ENCODE data around the gene MAGEB16.

MAGEB16 gene

GRCh38 chrX:35798042-35798441 lies at the start of gene MAGEB16:
Gene MAGEB16, plus strand, starts transcription at chrX:35798342. Its CDS starts 3,855 bp downstream, at chrX:35802197.
- DNase-seq (ENCODE audit: low read depth in 2 of 2): no peak

DNA sequence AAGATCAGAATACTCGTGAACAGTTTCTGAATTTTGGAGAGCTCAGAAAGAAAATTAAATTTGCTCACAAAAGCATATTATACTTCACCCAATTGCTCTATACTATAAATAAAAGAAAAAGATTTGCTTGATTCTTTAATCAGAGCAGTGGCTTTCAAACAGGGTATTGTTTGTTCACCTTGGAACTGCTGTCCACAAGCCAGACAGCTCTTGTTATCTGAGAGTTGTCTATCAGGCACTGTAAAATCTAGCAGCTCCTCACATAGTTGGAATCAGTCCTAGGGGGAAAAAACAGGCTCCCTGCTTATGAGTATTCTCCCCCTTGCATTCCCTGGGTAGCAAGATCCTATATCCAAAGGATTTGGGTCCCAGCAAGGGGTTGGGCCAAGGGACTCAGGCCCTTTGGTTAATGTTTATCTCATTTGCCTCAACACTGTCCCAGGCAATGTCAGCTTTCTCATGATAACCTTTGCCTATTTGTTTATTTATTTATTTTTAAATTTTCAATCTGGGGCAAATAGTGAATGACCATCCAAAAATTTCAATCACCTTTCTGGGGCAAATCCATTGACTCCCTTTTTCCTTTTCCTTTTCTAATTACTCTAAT lies 24.1 kb upstream of the MAGEB16 start:
- DNase-seq (ENCODE audit: low read depth in 2 of 2): no peak

DNA sequence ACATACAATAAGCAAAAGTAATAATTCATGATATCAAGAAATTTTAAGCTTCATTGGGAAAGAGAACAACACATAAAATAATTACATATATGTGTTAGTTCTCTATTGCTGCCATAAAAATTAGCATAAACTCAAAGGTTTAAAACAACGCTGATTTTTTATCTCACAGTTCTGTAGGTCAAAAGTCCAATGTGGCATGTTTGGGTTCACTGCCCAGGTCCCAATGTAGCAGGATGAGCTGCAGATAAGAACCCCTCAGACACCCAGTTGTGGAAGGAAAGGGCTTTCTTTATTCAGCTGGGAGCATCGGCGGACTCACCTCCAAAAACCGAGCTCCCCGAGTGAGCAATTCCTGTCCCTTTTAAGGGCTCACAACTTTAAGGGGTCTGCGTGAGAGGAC lies 13.1 kb upstream of the MAGEB16 start:
- DNase-seq (ENCODE audit: low read depth in 2 of 2): no peak

GRCh38 chrX:35786271-35786670 lies 11.9 kb upstream of the MAGEB16 start:
- no peak for DNase-seq (ENCODE audit: low read depth in 2 of 2)

DNA sequence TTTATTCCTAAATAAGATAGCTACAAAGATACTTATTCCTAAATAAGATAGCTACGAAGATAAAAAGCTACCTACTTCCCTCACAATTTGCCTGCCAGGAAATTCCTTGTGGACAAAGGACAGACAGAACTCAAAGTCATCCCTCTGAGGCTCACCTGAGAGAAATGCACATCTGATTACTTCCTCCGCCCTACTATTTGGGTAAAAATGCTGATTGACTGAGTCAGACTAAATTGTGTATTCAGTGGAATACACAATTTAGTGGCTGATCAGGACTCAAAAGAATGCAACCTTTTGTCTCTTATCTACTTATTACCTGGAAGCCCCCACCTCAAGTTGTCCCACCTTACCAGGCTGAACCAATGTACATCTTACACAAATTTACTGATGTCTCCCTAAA lies 10.3 kb upstream of the MAGEB16 start:
- DNase-seq (ENCODE audit: low read depth in 2 of 2): no peak

DNA sequence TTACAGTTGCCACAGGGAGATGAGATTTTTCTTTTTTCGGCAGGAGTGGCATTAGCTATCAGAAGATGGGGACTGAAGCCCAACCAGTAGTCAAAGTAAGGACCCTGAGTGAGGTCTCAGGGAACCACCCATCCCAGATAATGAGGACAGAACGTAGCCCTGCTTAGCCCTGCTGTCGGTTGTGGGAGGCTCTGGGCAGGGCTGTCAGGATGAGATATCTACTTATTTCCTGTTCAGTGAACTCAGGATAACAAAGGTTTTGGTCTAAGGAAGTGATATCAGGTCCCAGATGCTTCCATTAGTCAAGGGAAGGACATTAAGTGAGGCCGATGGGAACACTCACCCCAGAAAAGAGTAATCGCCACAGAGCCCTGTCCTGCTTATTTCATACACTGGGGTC lies 2.3 kb downstream of the MAGEB16 start:
- no peak for DNase-seq (ENCODE audit: low read depth in 2 of 2)

DNA sequence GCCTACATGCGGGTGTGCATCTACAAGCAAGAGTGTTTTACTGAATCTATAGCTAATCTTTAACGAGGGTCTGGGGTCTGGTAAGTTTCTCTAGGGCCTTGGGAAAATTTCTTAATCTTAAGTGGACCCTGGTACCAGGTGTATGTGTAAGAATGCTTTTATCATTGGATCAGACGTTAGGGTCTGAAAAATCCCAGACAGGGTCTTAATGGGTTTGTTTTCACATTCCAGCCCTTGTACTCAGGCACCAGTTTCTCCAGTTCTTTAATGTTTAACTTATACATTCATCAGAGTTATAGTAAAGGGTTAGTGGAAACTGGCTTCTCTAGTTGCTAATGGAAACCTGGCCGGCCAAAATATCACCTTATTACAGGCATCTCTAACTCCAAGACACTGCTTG lies 11.6 kb downstream of the MAGEB16 start:
- DNase-seq (ENCODE audit: low read depth in 2 of 2): no peak

GRCh38 chrX:35819241-35819640 lies 21.1 kb downstream of the MAGEB16 start:
- DNase-seq (ENCODE audit: low read depth in 2 of 2): no peak

DNA sequence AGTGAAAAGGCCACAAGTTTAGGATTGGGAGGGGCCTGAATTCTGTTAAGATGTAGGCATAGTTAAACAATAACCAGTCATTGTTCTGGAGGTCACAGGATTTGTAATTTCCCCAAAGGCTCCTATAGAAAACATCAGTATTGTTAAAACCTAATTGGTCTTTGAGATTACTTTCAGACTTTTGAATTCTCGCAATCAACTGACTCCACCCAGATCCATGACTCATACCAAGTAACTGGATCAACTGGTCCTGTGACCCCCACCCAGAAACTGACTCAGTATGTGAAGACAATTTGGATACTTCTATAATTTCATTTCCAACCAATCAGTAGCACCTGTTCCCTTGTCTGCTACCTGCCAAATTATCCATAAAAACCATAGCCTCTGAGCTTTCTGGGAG lies 28.4 kb downstream of the MAGEB16 start:
- no peak for DNase-seq (ENCODE audit: low read depth in 2 of 2)

DNA sequence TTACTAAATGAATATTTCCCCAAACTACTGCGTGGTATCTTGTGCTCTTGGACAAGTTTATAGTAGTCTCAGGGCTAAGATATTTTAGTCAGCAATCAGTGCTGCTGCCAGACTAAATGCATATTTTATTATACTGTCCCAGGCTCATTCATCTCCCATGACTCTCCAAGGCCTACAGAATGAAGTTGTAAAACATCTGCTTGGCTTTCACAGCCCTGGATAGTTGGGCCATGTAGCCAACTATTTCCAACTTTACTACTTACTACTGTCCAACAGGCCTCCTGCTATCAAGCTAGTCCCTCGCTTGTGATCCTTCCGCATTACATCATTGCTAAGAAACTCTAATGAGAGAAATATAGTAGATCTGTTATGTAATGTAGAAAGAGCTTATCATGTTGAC lies 31.4 kb downstream of the MAGEB16 start:
- no peak for DNase-seq (ENCODE audit: low read depth in 2 of 2)

GRCh38 chrX:35841872-35842271 lies 43.7 kb downstream of the MAGEB16 start:
- DNase-seq (ENCODE audit: low read depth in 2 of 2): no peak

DNA sequence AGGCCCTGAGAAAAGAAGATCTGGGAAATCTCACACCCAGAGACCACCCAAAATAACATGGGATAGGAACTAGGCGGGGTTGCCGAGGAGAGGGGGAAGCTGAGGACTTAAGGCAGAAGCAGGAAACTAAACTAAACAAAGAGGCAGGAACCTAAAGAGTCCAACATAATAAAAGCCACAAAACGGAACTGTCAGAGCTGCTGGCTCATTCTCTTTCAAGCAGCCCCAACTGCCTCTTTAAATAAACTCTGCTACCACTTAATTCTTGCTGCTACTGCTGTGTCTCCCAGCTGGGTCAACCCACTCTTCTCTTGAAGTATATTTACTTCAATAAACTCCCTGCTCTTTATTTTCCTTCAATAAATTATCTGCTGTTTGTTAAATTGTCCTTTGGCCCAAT lies 44.5 kb downstream of the MAGEB16 start:
- DNase-seq (ENCODE audit: low read depth in 2 of 2): no peak

- no peak for DNase-seq (ENCODE audit: low read depth in 2 of 2)
Observed at GRCh38 chrX:35847736-35848135, 49.6 kb downstream of the MAGEB16 start.

All from stimulated activated CD8-positive, alpha-beta memory T cell treated with anti-CD3 and anti-CD28 coated beads, Interleukin-15, amount 100 ng/mL, for 48 hours (primary cell).